GM12878 (cell line): ENCODE data around the gene CADM2.

Experiments
- EZH2 ChIP-seq: IDR thresholded peaks from 2 replicates; pipeline ENCODE4 v1.6.1; 2012; ENCODE audit warnings: low read depth, mild to moderate bottlenecking, control low read depth, inconsistent platforms, low read length, borderline replicate concordance; ENCODE audit not compliant: control insufficient read depth
- REST ChIP-seq: IDR thresholded peaks from 2 replicates; pipeline ENCODE4 v1.6.1; 2012; ENCODE audit warnings: mild to moderate bottlenecking, low read depth, low read length
- SMAD1 ChIP-seq: fragments of 450-650 bp; IDR thresholded peaks from 2 replicates; pipeline ENCODE4 v1.6.1; 2018; ENCODE audit warnings: mild to moderate bottlenecking, low read depth; ENCODE audit not compliant: partially characterized antibody

- TF ChIP-seq EZH2 (no peak), REST (no peak), SMAD1 (no peak)
Observed at GRCh38 chr3:85270488-85270887, 311.7 kb downstream of the CADM2 start.
